NOMO-1 treated with dmso at 0.1 percent for 144 hours (cell line): ENCODE results near the gene RNASEH2C.
A peak's percentile ranks its signal among the peaks of the same experiment; 100 is the strongest.
"Not testable (repeated sequence)": the region's sequence is repeated elsewhere in the genome, so short reads cannot be mapped to it uniquely, and the experiment has no call there.

Experiments used
- DNase-seq: peaks from one replicate; lab custom pipeline; 2025; ENCODE audit not compliant: unreplicated experiment; lab: John Stamatoyannopoulos, UW

Gene RNASEH2C

GRCh38 chr11:65717906-65718305 is 2.7 kb downstream of the RNASEH2C start:
- no peak for DNase-seq

GRCh38 chr11:65716774-65717405 is 3.7 kb downstream of the RNASEH2C start:
- no peak for DNase-seq

- DNase-seq = no peak
These were observed 4.3 kb downstream of the RNASEH2C start for GRCh38 chr11:65716302-65716701.

GRCh38 chr11:65714433-65714832 is 6.2 kb downstream of the RNASEH2C start:
- DNase-seq = no peak

- no peak for DNase-seq
These were observed 7.2 kb downstream of the RNASEH2C start for GRCh38 chr11:65713212-65713969.

- DNase-seq = no peak
These were observed 7.9 kb downstream of the RNASEH2C start for GRCh38 chr11:65712633-65713076.

- peak; percentile 99 for DNase-seq
These were observed 8.6 kb downstream of the RNASEH2C start, which contains the start of gene KAT5 for GRCh38 chr11:65711785-65712632. TSS of gene KAT5 (plus strand) at chr11:65712252. CDS start at chr11:65712268, 16 bp downstream.

- DNase-seq = no peak
These were observed 10.2 kb downstream of the RNASEH2C start for GRCh38 chr11:65710421-65710820.

GRCh38 chr11:65709661-65710060 is 10.9 kb downstream of the RNASEH2C start:
- DNase-seq = no peak

- DNase-seq = no peak
These were observed 12.1 kb downstream of the RNASEH2C start for GRCh38 chr11:65708451-65708850.

- not testable (repeated sequence) for DNase-seq
These were observed 13.6 kb downstream of the RNASEH2C start for GRCh38 chr11:65707002-65707401.

GRCh38 chr11:65706303-65706763 is 14.3 kb downstream of the RNASEH2C start:
- not testable (repeated sequence) for DNase-seq

- DNase-seq = no peak
These were observed 16.8 kb downstream of the RNASEH2C start for GRCh38 chr11:65703846-65704245.

- DNase-seq = no peak
These were observed 18.9 kb downstream of the RNASEH2C start for GRCh38 chr11:65701686-65702085.

- DNase-seq = no peak
These were observed 20.2 kb downstream of the RNASEH2C start for GRCh38 chr11:65700399-65700798.

GRCh38 chr11:65699306-65699705 is 21.3 kb downstream of the RNASEH2C start:
- DNase-seq = no peak

GRCh38 chr11:65698205-65698604 is 22.4 kb downstream of the RNASEH2C start:
- DNase-seq = no peak

GRCh38 chr11:65696802-65697552 is 23.6 kb downstream of the RNASEH2C start:
- no peak for DNase-seq

GRCh38 chr11:65695459-65696241 is 24.9 kb downstream of the RNASEH2C start:
- DNase-seq = no peak

- DNase-seq = no peak
These were observed 28.2 kb downstream of the RNASEH2C start for GRCh38 chr11:65692367-65692766.
